Endothelial cell of umbilical vein (primary cell): Measurements from ENCODE around the gene ZNF678. TPM values are rescaled to one million over a fixed set of nuclear protein-coding genes. Genes with fewer than 3 reads are reported as not detected.
A peak's percentile ranks its signal among the peaks of the same experiment; 100 is the strongest.

Experiments
- BruUV-seq: library from RNA; stranded (reverse); fragments of 400-500 nt; replicated peaks from 2 replicates; lab custom pipeline; 2021; lab: Mats Ljungman, UMichigan
- CTCF ChIA-PET: fragments of 300-600, 350-600 bp; sonication (Branson Sonifier 250); formaldehyde crosslinking; loops from one replicate; lab custom pipeline; 2021; ENCODE audit warnings: antibody characterized with exemption, inconsistent platforms; lab: Charles Lee
- POLR2A ChIA-PET: fragments of 300-600, 350-600 bp; sonication (Branson Sonifier 250); formaldehyde crosslinking; loops from one replicate; lab custom pipeline; 2021; ENCODE audit warnings: antibody characterized with exemption, inconsistent platforms; lab: Charles Lee
- DNase-seq: peaks from one replicate; pipeline ENCODE4 v3.0.0-alpha.2; 2011; ENCODE audit warnings: low read depth, low spot score
- FAIRE-seq: peaks from 2 replicates; lab custom pipeline; 2011; peaks lifted over from hg19 to GRCh38; lab: Jason Lieb, UNC
- H2AFZ ChIP-seq: 2 replicates; pipeline ENCODE4 v1.6.0; 2012; ENCODE audit warnings: low read depth, low read length, control low read depth, inconsistent platforms
- H3K27ac ChIP-seq: 2 replicates; pipeline ENCODE4 v1.5.1; 2011; ENCODE audit warnings: low read depth, mild to moderate bottlenecking, control low read depth, low read length, moderate library complexity; ENCODE audit not compliant: insufficient read depth
- H3K27me3 ChIP-seq, 2 experiments: 2 replicates each; pipeline versions ENCODE4 v1.6.0 to v1.6.1; 2011; ENCODE audit warnings: low read length in 2 of 2, mixed read lengths in 1 of 2; ENCODE audit not compliant: control insufficient read depth in 2 of 2, insufficient read depth in 2 of 2
- H3K36me3 ChIP-seq, 2 experiments: 2 replicates in 1 of 2; 3 replicates in 1 of 2; pipeline ENCODE4 v1.5.1; 2011; ENCODE audit warnings: low read length in 2 of 2, mild to moderate bottlenecking in 1 of 2, moderate library complexity in 1 of 2; ENCODE audit not compliant: control insufficient read depth in 2 of 2, insufficient read depth in 2 of 2; ENCODE audit errors: extremely low read depth in 1 of 2
- H3K4me1 ChIP-seq: 3 replicates; pipeline ENCODE4 v1.5.1; 2011; ENCODE audit warnings: mild to moderate bottlenecking, low read length; ENCODE audit not compliant: control insufficient read depth, insufficient read depth; ENCODE audit errors: extremely low read depth
- H3K4me2 ChIP-seq: 2 replicates; pipeline ENCODE4 v1.6.1; 2011; ENCODE audit warnings: low read length, control low read depth, mixed read lengths; ENCODE audit not compliant: insufficient read depth
- H3K4me3 ChIP-seq, 3 experiments: fragments of 200-600 bp in 1 of 3; sonication (generic), shearing (Covaris generic) in 1 of 3; replicated peaks in 1 of 3; 2 replicates each; pipeline ENCODE4 v1.5.1; 2011 to 2016; ENCODE audit warnings: control low read depth in 3 of 3, low read length in 3 of 3, mild to moderate bottlenecking in 2 of 3, inconsistent platforms in 1 of 3, low read depth in 1 of 3, moderate library complexity in 1 of 3; ENCODE audit not compliant: insufficient read depth in 1 of 3
- H3K79me2 ChIP-seq: 2 replicates; pipeline ENCODE4 v1.6.0; 2012; ENCODE audit warnings: low read length, inconsistent platforms; ENCODE audit not compliant: control insufficient read depth, insufficient read depth
- H3K9ac ChIP-seq: replicated peaks from 2 replicates; pipeline ENCODE3; 2011; ENCODE audit warnings: low read length, control low read depth; ENCODE audit not compliant: insufficient read depth; ENCODE audit errors: extremely low read depth
- H3K9me1 ChIP-seq: replicated peaks from 3 replicates; pipeline ENCODE4 v1.6.0; 2011; ENCODE audit warnings: mild to moderate bottlenecking, low read length; ENCODE audit not compliant: control insufficient read depth, insufficient read depth; ENCODE audit errors: extremely low read depth
- H3K9me3 ChIP-seq: replicated peaks from 2 replicates; pipeline ENCODE4 v1.5.1; 2012; ENCODE audit warnings: low read length, inconsistent platforms; ENCODE audit not compliant: control insufficient read depth, insufficient read depth
- H4K20me1 ChIP-seq: replicated peaks from 2 replicates; pipeline ENCODE3; 2011; ENCODE audit warnings: mild to moderate bottlenecking, low read length; ENCODE audit not compliant: control insufficient read depth, insufficient read depth; ENCODE audit errors: extremely low read depth
- EZH2 ChIP-seq: IDR thresholded peaks from 2 replicates; pipeline ENCODE4 v1.6.1; 2012; ENCODE audit warnings: borderline replicate concordance, low read depth, mild to moderate bottlenecking, moderate library complexity, low read length, inconsistent platforms; ENCODE audit not compliant: severe bottlenecking
- FOS ChIP-seq: IDR thresholded peaks from 2 replicates; pipeline ENCODE4 v1.6.1; 2011; ENCODE audit warnings: mild to moderate bottlenecking, low read length, moderate library complexity, borderline replicate concordance; ENCODE audit not compliant: insufficient read depth
- GATA2 ChIP-seq: IDR thresholded peaks from 2 replicates; pipeline ENCODE4 v1.7.0; 2011; ENCODE audit warnings: low read depth, mild to moderate bottlenecking, moderate library complexity, mixed read lengths, low read length; ENCODE audit not compliant: insufficient read length, insufficient read depth
- MYC ChIP-seq: IDR thresholded peaks from one replicate; pipeline ENCODE4 v1.6.1; 2011; ENCODE audit warnings: mild to moderate bottlenecking, low read depth, low read length
- dilution Hi-C: fragments of 300-500 bp; cut with MboI; formaldehyde crosslinking; loops from one replicate; pipeline ENCODE4 v1.15.0; 2019; ENCODE audit warnings: low sequenced_read_pairs; ENCODE audit not compliant: extremely low pct_ligation_motif_present
- intact Hi-C: fragments of 100-400 bp; cut with micrococcal nuclease; formaldehyde crosslinking; loops from one replicate; pipeline ENCODE4 v1.10.0; 2022
- polyA plus RNA-seq, 4 experiments: library from polyadenylated mRNA; depleted of rRNA in 3 of 4; stranded (reverse) in 3 of 4; unstranded in 1 of 4; fragments of >200 nt; gene quantifications; 2 replicates each; pipeline versions ENCODE4 v1.2.1 to v1.2.3, GENCODE V29; 2011 to 2012; ENCODE audit warnings: missing spikeins in 1 of 4
- small RNA-seq: library from RNA; depleted of rRNA; stranded (forward); fragments of <200 nt; gene quantifications from one replicate; pipeline ENCODE3, GENCODE V24; 2012; ENCODE audit warnings: low replicate concordance, low read depth; ENCODE audit not compliant: insufficient read depth, insufficient read length
- total RNA-seq: library from RNA; stranded (reverse); gene quantifications from 2 replicates; pipeline ENCODE4 v1.2.3, GENCODE V29; 2021
- TF ChIP-seq, protein P1 (sequence below): IDR thresholded peaks from 2 replicates; pipeline ENCODE4 v1.6.1; 2011; ENCODE audit not compliant: insufficient read depth, insufficient read length

Gene ZNF678
- total and polyA plus RNA-seq, 2 donors (not counting 3 experiments of a cell fraction or from before 2014, with no cell fraction given): 2.1 to 7.7 TPM

- peaks cover 0 to 2% of the 10 kb centered on the region in 2 experiments for H3K36me3 ChIP-seq
- no peaks in the 10 kb centered on the region for H3K9me1 ChIP-seq
- FAIRE-seq (no peak), DNase-seq (no peak)
- peaks cover 2% of the 10 kb centered on the region for H3K4me1 ChIP-seq
- H3K27me3 ChIP-seq: peaks cover 0 to 10% of the 10 kb centered on the region in 2 experiments
- dilution Hi-C loops: no loop called here
- POLR2A ChIA-PET: no interaction called here
- no peak overlapping the region for H3K9ac ChIP-seq
- H3K4me2 ChIP-seq: no peak overlapping the region
- H3K4me3 ChIP-seq: no peak overlapping the region
- no peaks in the 10 kb centered on the region for H3K9me3 ChIP-seq
- H2AFZ ChIP-seq: no peak overlapping the region
- intact Hi-C loops: loop anchor here (5.0 kb wide), 1 partner anchor 184 kb away; no protein-coding TSS in a partner anchor
- no peaks in the 10 kb centered on the region for H3K79me2 ChIP-seq
- BruUV-seq: no TSS peak
- H4K20me1 ChIP-seq: no peaks in the 10 kb centered on the region
- CTCF ChIA-PET: no interaction called here
- no peak for TF ChIP-seq EZH2
- no peak for TF ChIP-seq GATA2
- no peak for TF ChIP-seq FOS
- TF ChIP-seq, protein P1, sequence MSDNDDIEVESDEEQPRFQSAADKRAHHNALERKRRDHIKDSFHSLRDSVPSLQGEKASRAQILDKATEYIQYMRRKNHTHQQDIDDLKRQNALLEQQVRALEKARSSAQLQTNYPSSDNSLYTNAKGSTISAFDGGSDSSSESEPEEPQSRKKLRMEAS: no peak
- TF ChIP-seq MYC: no peak
- no peak overlapping the region for H3K27ac ChIP-seq
Observed at GRCh38 chr1:227726318-227726717, 163.0 kb downstream of the ZNF678 start.

Small RNA genes within 50 kb of the gene (small RNA-seq; reads per million reads assigned to genes)
- gene RNA5SP77: 5.3 reads per million, percentile 39 among the genes with 10 or more reads in this experiment

Other genes starting within 250 kb of the ZNF678 start
- gene CDC42BPA, start 245.1 kb upstream of the ZNF678 start, total RNA-seq: 88.1 and 92.6 TPM in 2 replicates
- gene CDC42BPA, start 245.1 kb upstream of the ZNF678 start, polyA plus RNA-seq: 23.6 and 26.1 TPM in 2 replicates
- gene JMJD4, start 171.7 kb downstream of the ZNF678 start, total RNA-seq: 15.2 and 17.3 TPM in 2 replicates
- 31.2 and 39.3 TPM in 2 replicates for gene JMJD4, start 171.7 kb downstream of the ZNF678 start, polyA plus RNA-seq
- gene SNAP47, start 171.9 kb downstream of the ZNF678 start, total RNA-seq: 24.0 and 25.3 TPM in 2 replicates
- gene SNAP47, start 171.9 kb downstream of the ZNF678 start, polyA plus RNA-seq: 26.5 and 32.7 TPM in 2 replicates